ENCODE results near the gene TF. TPM values are rescaled to one million over a fixed set of nuclear protein-coding genes. Genes with fewer than 3 reads are reported as not detected.

Gene TF
- total RNA-seq, 1 experiment from 2014 or later, result under 0.01 TPM

DNA sequence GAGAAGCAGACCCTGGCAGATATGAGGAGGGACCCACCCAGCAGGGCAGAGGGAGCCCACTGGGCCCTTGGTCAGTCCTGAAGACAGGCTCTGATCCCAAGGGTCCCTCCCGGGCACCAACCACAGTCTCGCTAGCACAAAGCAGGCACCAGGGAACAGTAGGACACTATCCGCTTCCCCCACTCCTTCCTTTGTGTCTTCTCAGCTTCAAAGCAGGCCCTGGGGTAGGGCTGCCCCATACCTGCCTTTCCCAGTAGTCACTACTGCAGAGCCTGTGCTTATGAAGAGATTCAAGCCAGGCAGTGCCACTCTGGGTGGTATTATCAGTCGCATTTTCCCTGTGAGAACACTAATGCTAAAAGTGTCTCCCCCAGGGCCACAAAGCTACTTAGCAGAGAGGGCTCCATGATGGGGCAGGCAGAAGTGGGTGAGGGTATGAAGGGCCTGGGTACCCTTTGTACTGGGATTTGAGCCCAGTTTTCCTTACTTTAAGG lies 92.2 kb downstream of the TF start:
- DNase-seq, result no peak

DNA sequence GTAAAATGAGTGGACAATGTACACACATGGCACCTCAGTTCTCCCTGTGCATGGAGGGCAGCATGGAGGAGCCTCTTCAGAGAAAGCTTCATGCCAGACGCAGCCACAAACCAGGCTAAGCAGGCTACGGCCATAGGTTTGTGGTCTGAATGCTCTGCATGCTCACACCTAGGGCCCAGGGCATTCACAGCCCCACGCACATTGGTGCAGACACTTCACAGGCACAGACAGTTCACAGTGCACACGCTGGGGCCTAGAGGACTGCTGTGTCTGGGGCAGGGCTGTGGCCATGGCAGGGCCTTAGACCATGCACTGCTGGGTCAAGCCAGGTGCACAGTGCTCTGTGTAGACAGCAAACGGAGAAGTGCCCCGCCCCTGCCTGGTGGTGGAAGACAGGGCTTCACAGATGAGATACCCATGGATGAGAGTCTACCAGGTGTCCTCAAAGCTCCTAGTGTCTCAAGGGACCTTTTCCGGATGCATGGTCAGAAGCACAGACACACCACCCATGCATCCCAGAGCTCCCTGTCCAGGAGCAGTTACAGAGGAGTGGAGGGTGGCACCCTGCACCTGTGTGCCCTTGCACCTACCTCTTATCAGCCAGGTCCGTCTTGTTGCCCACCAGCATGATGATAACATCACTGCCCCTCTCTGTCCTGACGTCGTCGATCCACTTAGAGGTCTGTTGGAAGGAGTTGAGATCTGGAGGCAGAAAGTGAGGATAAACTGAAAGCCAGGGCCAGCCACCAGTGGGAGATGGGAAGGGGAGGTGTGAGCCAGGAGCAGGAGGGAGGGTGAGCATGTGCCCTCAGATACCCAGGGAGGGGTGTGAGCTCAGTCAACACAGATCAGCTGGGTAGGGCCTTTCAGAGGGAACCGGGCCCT lies 93.0 kb downstream of the TF start:
- Histone ChIP-seq H3K9me3 (replicated peaks) (no peaks in the 10 kb centered on the region), H3K4me1 (0 out of 2 replicates have a peak, but pooled peaks cover 5% of the 10 kb centered on the region), H3K36me3 (no peaks in the 10 kb centered on the region), H3K27me3 (no peaks in the 10 kb centered on the region), H3K27ac (no peak overlapping the region), H3K4me3 (no peak overlapping the region)
- DNase-seq, result no peak

More for the DNA sequence above, 92.2 kb downstream of the TF start:
- H3K4me3 ChIP-seq, result no peak overlapping the region
- H3K27me3 ChIP-seq, result no peaks in the 10 kb centered on the region
- H3K27ac ChIP-seq, result no peak overlapping the region
- H3K36me3 ChIP-seq, result no peaks in the 10 kb centered on the region
- no peaks in the 10 kb centered on the region for H3K9me3 ChIP-seq (replicated peaks)
- 0 out of 2 replicates have a peak, but pooled peaks cover 2% of the 10 kb centered on the region for H3K4me1 ChIP-seq

DNA sequence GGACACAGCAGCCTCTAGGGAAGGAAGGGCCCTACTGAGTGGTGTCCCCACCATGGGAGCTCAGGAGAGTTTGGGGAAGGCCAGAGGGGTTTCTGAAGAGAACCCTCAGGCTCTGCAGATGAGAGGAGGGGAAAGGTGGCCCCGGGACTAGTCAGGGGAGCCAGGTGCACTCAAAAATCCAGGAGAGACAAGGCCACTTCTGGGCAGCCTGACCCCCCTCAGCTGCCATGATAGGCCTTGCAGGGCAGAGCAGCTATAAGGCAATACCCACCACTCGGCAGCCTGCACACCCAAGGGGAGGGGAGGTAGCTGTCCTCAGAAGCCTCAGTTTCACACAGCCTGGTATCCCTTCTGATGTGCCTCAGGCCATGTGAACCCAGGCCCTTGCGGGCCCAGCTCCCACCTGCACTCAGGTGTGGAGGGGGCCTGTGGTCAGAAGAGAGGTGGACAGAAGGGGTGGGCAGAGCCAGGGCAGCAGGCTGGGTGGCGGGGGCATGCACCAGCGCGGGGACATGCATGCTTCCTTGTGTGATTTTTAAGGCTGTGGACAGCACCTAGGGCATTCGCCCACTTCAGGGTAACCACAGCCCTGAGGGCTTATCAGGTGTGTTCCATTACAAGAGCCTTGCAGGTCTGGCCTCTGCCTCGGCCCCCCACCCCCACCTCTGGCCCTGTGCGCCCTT lies 94.0 kb downstream of the TF start:
- Histone ChIP-seq H3K27ac (no peak overlapping the region), H3K27me3 (no peaks in the 10 kb centered on the region), H3K4me1 (0 out of 2 replicates have a peak, but pooled peaks cover 5% of the 10 kb centered on the region), H3K4me3 (no peak overlapping the region), H3K9me3 (replicated peaks) (no peaks in the 10 kb centered on the region), H3K36me3 (no peaks in the 10 kb centered on the region)
- no peak for DNase-seq

DNA sequence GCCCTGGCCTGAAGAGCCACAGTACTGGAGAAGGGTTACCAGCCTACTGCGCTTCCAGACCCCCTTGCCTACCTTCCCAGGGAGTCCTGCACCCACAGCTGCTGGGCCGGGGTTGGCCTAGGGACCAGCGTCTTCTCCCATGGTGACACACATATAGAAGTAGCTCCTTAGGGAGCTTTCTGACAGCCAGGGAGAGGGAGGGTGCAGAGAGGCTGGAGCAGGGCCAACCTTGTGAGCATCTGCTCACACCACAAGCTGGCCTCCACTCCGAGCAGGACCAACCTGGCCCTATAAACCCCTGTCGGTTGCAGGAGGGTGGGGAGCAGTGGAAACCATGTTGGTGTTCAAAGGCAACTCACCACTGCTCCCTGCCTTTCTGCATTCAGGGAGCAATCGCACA lies 94.6 kb downstream of the TF start:
- Histone ChIP-seq H3K9me3 (replicated peaks) (no peaks in the 10 kb centered on the region), H3K4me3 (no peak overlapping the region), H3K27ac (no peak overlapping the region), H3K27me3 (no peaks in the 10 kb centered on the region), H3K4me1 (0 out of 2 replicates have a peak, but pooled peaks cover 5% of the 10 kb centered on the region), H3K36me3 (no peaks in the 10 kb centered on the region)
- no peak for DNase-seq

DNA sequence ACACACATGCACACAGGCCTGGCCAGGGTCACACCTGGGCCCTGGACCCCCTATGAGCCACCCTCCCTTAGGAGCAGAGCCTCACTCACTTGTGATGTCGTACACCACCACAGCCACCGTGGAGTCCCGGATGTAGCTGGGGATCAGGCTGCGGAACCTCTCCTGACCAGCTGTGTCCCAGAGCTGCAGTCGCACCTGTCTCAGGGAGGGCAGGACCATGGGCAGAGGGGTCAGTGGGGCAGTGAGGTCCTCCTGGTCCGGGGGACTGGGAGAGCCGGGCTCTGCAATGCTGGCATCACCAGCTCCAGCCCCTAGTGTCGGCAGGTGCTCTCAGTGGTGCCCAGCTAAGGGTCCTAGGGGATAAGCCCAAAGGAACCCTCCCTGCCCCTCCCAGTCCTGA lies 95.0 kb downstream of the TF start:
- Histone ChIP-seq H3K27ac (no peak overlapping the region), H3K36me3 (no peaks in the 10 kb centered on the region), H3K4me1 (0 out of 2 replicates have a peak, but pooled peaks cover 5% of the 10 kb centered on the region), H3K4me3 (no peak overlapping the region), H3K27me3 (no peaks in the 10 kb centered on the region), H3K9me3 (replicated peaks) (no peaks in the 10 kb centered on the region)
- DNase-seq, result no peak

DNA sequence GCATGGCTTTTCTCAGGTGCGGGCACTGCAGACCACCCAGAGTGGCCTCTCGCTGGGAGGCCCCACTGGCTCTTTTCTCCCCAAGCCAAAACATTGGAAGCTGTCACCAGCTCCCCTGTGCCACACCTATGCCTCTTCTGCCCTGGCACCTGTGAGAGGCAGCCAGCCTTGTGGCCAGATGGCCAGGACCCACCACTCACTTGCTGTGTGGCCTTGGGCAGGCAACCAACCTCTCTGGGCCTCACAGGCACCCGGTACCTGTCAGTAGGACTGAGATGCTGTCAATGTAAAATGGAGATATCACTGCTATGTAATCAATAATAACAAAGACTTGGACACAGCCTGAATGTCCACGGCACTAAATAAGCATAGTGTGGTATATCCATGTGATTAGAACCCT lies 96.0 kb downstream of the TF start:
- Histone ChIP-seq H3K27me3 (no peaks in the 10 kb centered on the region), H3K4me1 (0 out of 2 replicates have a peak, but pooled peaks cover 5% of the 10 kb centered on the region), H3K27ac (no peak overlapping the region), H3K36me3 (no peaks in the 10 kb centered on the region), H3K9me3 (replicated peaks) (no peaks in the 10 kb centered on the region), H3K4me3 (no peak overlapping the region)
- no peak for DNase-seq

DNA sequence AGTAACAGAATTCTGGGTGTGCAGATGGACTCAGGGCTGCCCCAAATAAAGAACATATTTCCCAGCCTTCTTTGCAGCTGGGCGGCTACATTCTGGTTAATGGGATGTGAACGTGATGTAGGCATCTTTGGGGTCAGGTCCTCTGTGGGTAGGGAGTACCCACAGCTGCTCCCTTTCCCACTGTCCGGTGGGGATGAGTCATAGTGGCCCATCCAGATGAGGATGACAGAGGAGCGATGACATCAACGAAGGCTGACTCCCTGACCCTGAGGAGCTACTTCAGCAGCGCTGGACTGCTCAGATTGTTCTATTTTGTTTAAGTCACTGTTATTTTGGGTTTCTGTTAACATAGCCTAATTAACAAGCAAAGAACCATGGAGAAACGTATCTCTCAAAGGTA lies 97.4 kb downstream of the TF start:
- 0 out of 2 replicates have a peak, but pooled peaks cover 5% of the 10 kb centered on the region for H3K4me1 ChIP-seq
- H3K36me3 ChIP-seq, result no peaks in the 10 kb centered on the region
- no peaks in the 10 kb centered on the region for H3K27me3 ChIP-seq
- H3K27ac ChIP-seq, result no peak overlapping the region
- H3K4me3 ChIP-seq, result no peak overlapping the region
- peak; percentile 48 to 62 for DNase-seq
- H3K9me3 ChIP-seq (replicated peaks), result no peaks in the 10 kb centered on the region

DNA sequence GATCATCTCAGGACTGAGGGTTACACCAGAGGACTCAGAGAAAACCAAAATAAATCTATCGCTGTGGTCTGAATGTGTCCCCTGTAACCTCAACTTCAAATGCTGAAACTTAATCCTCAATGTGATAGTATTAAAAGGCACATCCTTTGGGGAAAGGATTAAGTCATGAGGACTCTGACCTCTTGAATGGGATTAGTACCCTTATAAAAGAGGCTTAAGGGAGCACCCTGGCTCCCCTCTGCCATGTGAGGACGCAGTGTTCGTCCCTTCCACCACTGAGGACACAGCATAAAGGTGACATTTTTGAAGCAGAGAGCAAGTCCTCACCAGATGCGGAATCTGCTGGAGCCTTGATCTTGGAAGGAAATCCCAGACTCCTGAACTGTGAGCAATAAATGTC lies 98.9 kb downstream of the TF start:
- H3K4me1 ChIP-seq, result 0 out of 2 replicates have a peak, but pooled peaks cover 5% of the 10 kb centered on the region
- H3K27me3 ChIP-seq, result no peaks in the 10 kb centered on the region
- no peak overlapping the region for H3K4me3 ChIP-seq
- no peaks in the 10 kb centered on the region for H3K9me3 ChIP-seq (replicated peaks)
- no peak overlapping the region for H3K27ac ChIP-seq
- H3K36me3 ChIP-seq, result no peaks in the 10 kb centered on the region
- peak in 1 of 2 experiments; percentile 13 for DNase-seq

Other genes with a start within 250 kb of the TF start
- 179 and 180 TPM in 2 replicates for gene CDV3, start 172.7 kb upstream of the TF start, total RNA-seq (2014; rRNA removed; shearing (Covaris generic))
- gene TOPBP1, start 84.5 kb upstream of the TF start, total RNA-seq (2014; rRNA removed; shearing (Covaris generic)), result 104 and 111 TPM in 2 replicates
- 36.0 and 46.3 TPM in 2 replicates for gene SRPRB, start 59.4 kb downstream of the TF start, total RNA-seq (2014; rRNA removed; shearing (Covaris generic))
- 0.58 and 1.4 TPM in 2 replicates for gene RAB6B, start 149.5 kb downstream of the TF start, total RNA-seq (2014; rRNA removed; shearing (Covaris generic))